ENCODE results near the gene FANCI. TPM values are rescaled to one million over a fixed set of nuclear protein-coding genes. Genes with fewer than 3 reads are reported as not detected.
A peak's percentile ranks its signal among the peaks of the same experiment; 100 is the strongest.

FANCI gene
- total RNA-seq, 3 donors from 2014 or later = 50.3 to 65.1 (median 52.6) TPM

- no peak for DNase-seq
- peaks cover 22% of the 10 kb centered on the region for H3K4me1 Mint-ChIP-seq (ENCODE audit: low read depth)
Observed at GRCh38 chr15:89362203-89363101, 118.7 kb downstream of the FANCI start.

GRCh38 chr15:89363133-89363532 is 119.4 kb downstream of the FANCI start:
- Mint-ChIP-seq H3K36me3 (ENCODE audit: insufficient read depth) (no peaks in the 10 kb centered on the region), H3K9me3 (no peaks in the 10 kb centered on the region), H3K4me1 (ENCODE audit: low read depth) (peaks cover 22% of the 10 kb centered on the region), H3K27me3 (ENCODE audit: low read depth) (peaks cover 89% of the 10 kb centered on the region), H3K4me3 (no peak overlapping the region)
- DNase-seq (no peak), ATAC-seq (no peak)

More at GRCh38 chr15:89362203-89363101, 118.7 kb downstream of the FANCI start:
- Mint-ChIP-seq H3K9me3 (no peaks in the 10 kb centered on the region), H3K4me3 (no peak overlapping the region), H3K27me3 (ENCODE audit: low read depth) (peaks cover 89% of the 10 kb centered on the region), H3K36me3 (ENCODE audit: insufficient read depth) (no peaks in the 10 kb centered on the region)
- ATAC-seq = peak in 1 of 2 donors; percentile 10

- peaks cover 87% of the 10 kb centered on the region for H3K27me3 Mint-ChIP-seq (ENCODE audit: low read depth)
- H3K4me3 Mint-ChIP-seq = no peak overlapping the region
- H3K9me3 Mint-ChIP-seq = no peaks in the 10 kb centered on the region
- ATAC-seq (no peak), DNase-seq (no peak)
- peaks cover 16% of the 10 kb centered on the region for H3K4me1 Mint-ChIP-seq (ENCODE audit: low read depth)
- no peaks in the 10 kb centered on the region for H3K36me3 Mint-ChIP-seq (ENCODE audit: insufficient read depth)
Observed at GRCh38 chr15:89363770-89364169, 120.0 kb downstream of the FANCI start.

GRCh38 chr15:89364341-89364740 is 120.6 kb downstream of the FANCI start:
- H3K4me1 Mint-ChIP-seq (ENCODE audit: low read depth) = peaks cover 16% of the 10 kb centered on the region
- peaks cover 92% of the 10 kb centered on the region for H3K27me3 Mint-ChIP-seq (ENCODE audit: low read depth)
- no peak overlapping the region for H3K4me3 Mint-ChIP-seq
- no peaks in the 10 kb centered on the region for H3K36me3 Mint-ChIP-seq (ENCODE audit: insufficient read depth)
- no peaks in the 10 kb centered on the region for H3K9me3 Mint-ChIP-seq
- ATAC-seq = no peak
- DNase-seq = no peak

GRCh38 chr15:89364741-89365450 is 121.1 kb downstream of the FANCI start:
- Mint-ChIP-seq H3K4me3 (no peak overlapping the region), H3K9me3 (no peaks in the 10 kb centered on the region)

GRCh38 chr15:89365462-89366065 is 121.8 kb downstream of the FANCI start:
- H3K4me1 Mint-ChIP-seq (ENCODE audit: low read depth) = peaks cover 19% of the 10 kb centered on the region
- H3K27me3 Mint-ChIP-seq (ENCODE audit: low read depth) = peaks cover 92% of the 10 kb centered on the region
- no peak overlapping the region for H3K4me3 Mint-ChIP-seq
- H3K36me3 Mint-ChIP-seq (ENCODE audit: insufficient read depth) = no peaks in the 10 kb centered on the region
- no peak for DNase-seq
- no peaks in the 10 kb centered on the region for H3K9me3 Mint-ChIP-seq
- ATAC-seq = no peak

More at GRCh38 chr15:89364741-89365450, 121.1 kb downstream of the FANCI start:
- Mint-ChIP-seq H3K4me1 (ENCODE audit: low read depth) (peaks cover 16% of the 10 kb centered on the region), H3K27me3 (ENCODE audit: low read depth) (peaks cover 92% of the 10 kb centered on the region), H3K36me3 (ENCODE audit: insufficient read depth) (no peaks in the 10 kb centered on the region)
- DNase-seq = no peak
- no peak for ATAC-seq

Other genes starting within 250 kb of the FANCI start
- 10 to 100 TPM; 48.9 to 72.6 (median 64.1) TPM for gene ABHD2, start 155.5 kb upstream of the FANCI start, total RNA-seq
- gene RLBP1, start 22.4 kb upstream of the FANCI start, total RNA-seq = not detected
- gene POLG, start 90.8 kb downstream of the FANCI start, total RNA-seq = 100 to 1,000 TPM; 119 to 142 (median 119) TPM